Natural killer cell (primary cell): Measurements from ENCODE around the gene ERFE. TPM values are rescaled to one million over a fixed set of nuclear protein-coding genes. Genes with fewer than 3 reads are reported as not detected.

Experiments used
- ATAC-seq, 3 donors: fragments of 150-1000 bp in 2 of 3; fragments of 200-7000 bp in 1 of 3; cut with Tn5 transposase; 1 replicate in 1 of 3; 2 replicates in 2 of 3; pipeline ENCODE4 v1.10.0; 2021; ENCODE audit warnings: mild to moderate bottlenecking in 2 of 3, moderate library complexity in 2 of 3
- DNase-seq, 2 donors: peaks; one replicate each; pipeline versions ENCODE4 v3.0.0 to v3.0.0-alpha.2; 2013 to 2021; ENCODE audit warnings: mixed read lengths in 1 of 2
- H3K27ac ChIP-seq: one replicate; pipeline ENCODE4 v1.5.1; 2013; ENCODE audit warnings: mild to moderate bottlenecking, low read length
- H3K27me3 ChIP-seq: one replicate; pipeline ENCODE4 v1.6.1; 2013; ENCODE audit warnings: low read length; ENCODE audit not compliant: control insufficient read depth, insufficient read depth
- H3K36me3 ChIP-seq: one replicate; pipeline ENCODE4 v1.6.1; 2013; ENCODE audit warnings: low read length; ENCODE audit not compliant: control insufficient read depth, insufficient read depth
- H3K4me1 ChIP-seq: one replicate; pipeline ENCODE4 v1.6.1; 2013; ENCODE audit warnings: low read length; ENCODE audit not compliant: control insufficient read depth, insufficient read depth
- H3K4me3 ChIP-seq: one replicate; pipeline ENCODE4 v1.5.1; 2013; ENCODE audit warnings: low read length
- H3K9me3 ChIP-seq: one replicate; pipeline ENCODE4 v1.6.1; 2013; ENCODE audit warnings: low read length; ENCODE audit not compliant: control insufficient read depth, insufficient read depth
- H3K27ac Mint-ChIP-seq, 2 donors: one replicate each; pipeline ENCODE4 v1.8.0; 2022; ENCODE audit warnings: mild to moderate bottlenecking in 2 of 2, mixed read lengths in 2 of 2, moderate library complexity in 1 of 2
- H3K27me3 Mint-ChIP-seq, 2 donors: one replicate each; pipeline ENCODE4 v1.8.0; 2022; ENCODE audit warnings: low read depth in 2 of 2, mixed read lengths in 2 of 2
- H3K36me3 Mint-ChIP-seq: one replicate; pipeline ENCODE4 v1.8.0; 2022; ENCODE audit warnings: mixed read lengths
- H3K4me1 Mint-ChIP-seq, 2 donors: one replicate each; pipeline ENCODE4 v1.8.0; 2022; ENCODE audit warnings: mixed read lengths in 2 of 2
- H3K4me3 Mint-ChIP-seq: one replicate; pipeline ENCODE4 v1.8.0; 2022; ENCODE audit warnings: mild to moderate bottlenecking, moderate library complexity, mixed read lengths
- H3K9me3 Mint-ChIP-seq, 2 donors: one replicate each; pipeline ENCODE4 v1.8.0; 2022; ENCODE audit warnings: mixed read lengths in 2 of 2
- WGBS: methylation state at CpG from one replicate; pipeline ENCODE4 v1.1.7; 2013; ENCODE audit warnings: missing lambda C conversion rate; ENCODE audit not compliant: insufficient coverage; 5-methylcytosine and 5-hydroxymethylcytosine counted together
- intact Hi-C: fragments of 100-400 bp; cut with micrococcal nuclease; formaldehyde crosslinking; loops from one replicate; pipeline ENCODE4 v1.14.2; 2022
- total RNA-seq, 4 donors: library from RNA; stranded (reverse); fragments of 120-200 nt in 1 of 4; gene quantifications; one replicate each; pipeline versions ENCODE4 v1.2.3 to v1.2.4, GENCODE V29; 2013 to 2022
- TF ChIP-seq, protein P1 (sequence below): fragments of 200-600 bp; IDR thresholded peaks from one replicate; pipeline ENCODE4 v1.8.0; 2022; ENCODE audit warnings: antibody characterized with exemption

ERFE gene
- total RNA-seq, 3 donors from 2014 or later (not counting 1 experiment from before 2014, with no cell fraction given): 0.33 to 4.8 (median 4.3) TPM

DNA sequence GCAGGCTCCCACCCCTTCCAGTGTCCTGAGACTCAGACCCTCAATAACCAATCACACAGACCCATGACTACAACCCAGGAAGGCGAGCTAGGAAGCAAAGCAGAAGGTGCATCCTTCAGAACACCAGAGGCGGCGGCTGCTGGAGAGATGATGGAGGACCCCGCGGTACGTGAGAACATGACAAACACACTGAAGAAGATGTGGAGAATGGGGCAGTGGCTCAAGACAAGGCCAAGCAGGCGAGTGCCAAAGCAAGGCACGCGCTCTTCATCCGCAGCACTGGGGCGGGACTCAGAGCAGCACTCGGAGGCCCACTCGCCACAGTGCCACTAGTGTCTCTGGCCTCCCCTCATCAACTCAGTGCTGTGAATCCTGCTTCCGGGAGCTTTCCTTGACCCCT is 13.7 kb downstream of the ERFE start:
- TF ChIP-seq, protein P1, sequence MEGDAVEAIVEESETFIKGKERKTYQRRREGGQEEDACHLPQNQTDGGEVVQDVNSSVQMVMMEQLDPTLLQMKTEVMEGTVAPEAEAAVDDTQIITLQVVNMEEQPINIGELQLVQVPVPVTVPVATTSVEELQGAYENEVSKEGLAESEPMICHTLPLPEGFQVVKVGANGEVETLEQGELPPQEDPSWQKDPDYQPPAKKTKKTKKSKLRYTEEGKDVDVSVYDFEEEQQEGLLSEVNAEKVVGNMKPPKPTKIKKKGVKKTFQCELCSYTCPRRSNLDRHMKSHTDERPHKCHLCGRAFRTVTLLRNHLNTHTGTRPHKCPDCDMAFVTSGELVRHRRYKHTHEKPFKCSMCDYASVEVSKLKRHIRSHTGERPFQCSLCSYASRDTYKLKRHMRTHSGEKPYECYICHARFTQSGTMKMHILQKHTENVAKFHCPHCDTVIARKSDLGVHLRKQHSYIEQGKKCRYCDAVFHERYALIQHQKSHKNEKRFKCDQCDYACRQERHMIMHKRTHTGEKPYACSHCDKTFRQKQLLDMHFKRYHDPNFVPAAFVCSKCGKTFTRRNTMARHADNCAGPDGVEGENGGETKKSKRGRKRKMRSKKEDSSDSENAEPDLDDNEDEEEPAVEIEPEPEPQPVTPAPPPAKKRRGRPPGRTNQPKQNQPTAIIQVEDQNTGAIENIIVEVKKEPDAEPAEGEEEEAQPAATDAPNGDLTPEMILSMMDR: no peak
- DNase-seq (no peak), ATAC-seq (no peak)
- Mint-ChIP-seq H3K36me3 (no peaks in the 10 kb centered on the region), H3K27me3 (no peaks in the 10 kb centered on the region), H3K4me1 (peaks cover 38 to 61% of the 10 kb centered on the region in 2 donors), H3K9me3 (no peaks in the 10 kb centered on the region), H3K27ac (peak overlapping the region; percentile 83 to 93), H3K4me3 (peak overlapping the region; percentile 67)
- WGBS: 90% methylated on average over 14 of the region's 14 CpGs
- no peak overlapping the region for H3K4me3 ChIP-seq
- H3K36me3 ChIP-seq: peaks cover 72% of the 10 kb centered on the region
- peak overlapping the region; percentile 73 for H3K27ac ChIP-seq
- H3K4me1 ChIP-seq: peaks cover 23% of the 10 kb centered on the region
- intact Hi-C loops: no loop called here
- no peaks in the 10 kb centered on the region for H3K9me3 ChIP-seq
- H3K27me3 ChIP-seq: no peaks in the 10 kb centered on the region

DNA sequence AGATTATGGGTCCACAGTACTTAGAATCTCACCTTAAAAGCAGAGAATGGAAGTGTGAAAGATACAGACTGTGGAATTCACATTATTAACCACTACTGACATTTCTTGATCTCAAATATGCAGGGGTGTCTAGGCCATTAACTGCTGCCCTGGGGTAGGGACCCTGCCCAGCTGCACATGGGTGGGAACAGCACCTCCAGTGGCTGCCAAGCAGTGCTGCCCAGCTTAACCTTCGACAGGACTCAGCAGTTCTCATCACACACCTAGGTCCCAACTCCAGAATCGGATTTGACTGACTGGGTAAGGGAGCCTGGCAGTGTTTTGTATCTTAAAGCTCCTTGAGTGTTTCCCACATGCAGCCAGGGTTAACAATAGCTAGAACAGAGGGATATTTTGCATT is 14.9 kb downstream of the ERFE start:
- Histone ChIP-seq H3K4me3 (no peak overlapping the region), H3K4me1 (peaks cover 23% of the 10 kb centered on the region), H3K27ac (peak overlapping the region; percentile 5), H3K36me3 (peaks cover 75% of the 10 kb centered on the region), H3K9me3 (no peaks in the 10 kb centered on the region), H3K27me3 (no peaks in the 10 kb centered on the region)
- Mint-ChIP-seq H3K27ac (peak overlapping the region; percentile 83 to 93), H3K27me3 (no peaks in the 10 kb centered on the region), H3K9me3 (no peaks in the 10 kb centered on the region), H3K4me1 (peaks cover 38 to 54% of the 10 kb centered on the region in 2 donors), H3K4me3 (peak overlapping the region; percentile 42), H3K36me3 (peaks cover 3% of the 10 kb centered on the region)
- WGBS: 100% methylated on average over 2 of the region's 2 CpGs
- no peak for DNase-seq
- no peak for ATAC-seq
- intact Hi-C loops: no loop called here
- TF ChIP-seq, protein P1: no peak

DNA sequence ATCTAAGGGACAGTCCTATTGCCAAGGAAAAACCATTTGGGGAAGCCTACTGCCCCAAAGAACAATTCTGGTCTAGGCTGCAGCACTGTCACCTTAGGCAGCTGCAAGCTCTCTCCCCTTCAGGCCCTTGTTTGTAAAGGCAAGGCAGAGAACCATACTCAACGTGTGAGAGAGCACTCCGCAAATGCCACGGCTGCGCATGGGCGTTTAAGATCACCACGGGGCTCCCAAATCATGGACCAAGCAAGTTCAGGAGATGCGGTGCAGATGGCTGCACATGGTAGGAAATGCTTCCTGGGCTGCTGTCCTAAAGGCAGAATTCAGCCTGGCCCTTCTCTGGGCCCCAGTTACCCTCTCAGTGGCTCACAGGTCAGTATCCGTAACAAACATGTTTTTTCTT is 15.5 kb downstream of the ERFE start:
- H3K27me3 Mint-ChIP-seq: no peaks in the 10 kb centered on the region
- intact Hi-C loops: no loop called here
- Histone ChIP-seq H3K4me3 (no peak overlapping the region), H3K4me1 (peaks cover 23% of the 10 kb centered on the region), H3K36me3 (peaks cover 76% of the 10 kb centered on the region), H3K27ac (no peak overlapping the region), H3K27me3 (no peaks in the 10 kb centered on the region), H3K9me3 (no peaks in the 10 kb centered on the region)
- TF ChIP-seq, protein P1: no peak
- peaks cover 38 to 48% of the 10 kb centered on the region in 2 donors for H3K4me1 Mint-ChIP-seq
- no peaks in the 10 kb centered on the region for H3K9me3 Mint-ChIP-seq
- peaks cover 9% of the 10 kb centered on the region for H3K36me3 Mint-ChIP-seq
- peak overlapping the region in 1 of 2 donors; percentile 93 for H3K27ac Mint-ChIP-seq
- 96% methylated on average over 8 of the region's 8 CpGs for WGBS
- DNase-seq (no peak), ATAC-seq (no peak)
- H3K4me3 Mint-ChIP-seq: no peak overlapping the region

DNA sequence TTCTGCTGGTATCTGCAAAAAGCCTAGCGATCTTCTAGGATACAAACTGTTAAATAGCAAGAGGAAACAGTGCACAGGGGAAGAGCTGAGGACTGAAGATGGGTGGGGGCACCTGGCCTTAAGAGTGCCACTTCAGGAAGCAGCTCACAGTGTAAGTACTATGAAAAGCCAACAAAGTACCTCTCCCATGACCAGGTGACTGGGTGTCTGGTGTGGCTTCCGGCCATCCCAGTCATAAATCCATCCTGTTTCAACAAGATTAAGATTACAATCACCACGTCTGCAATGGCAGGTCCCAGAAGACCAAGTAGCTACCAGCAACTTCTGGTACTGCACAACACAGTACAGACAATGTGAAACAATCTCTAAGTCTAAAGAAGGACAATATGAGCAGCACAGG is 15.9 kb downstream of the ERFE start:
- peaks cover 35 to 44% of the 10 kb centered on the region in 2 donors for H3K4me1 Mint-ChIP-seq
- DNase-seq: no peak
- no peak overlapping the region for H3K4me3 Mint-ChIP-seq
- H3K36me3 Mint-ChIP-seq: peaks cover 9% of the 10 kb centered on the region
- Histone ChIP-seq H3K9me3 (no peaks in the 10 kb centered on the region), H3K27me3 (no peaks in the 10 kb centered on the region), H3K27ac (no peak overlapping the region), H3K36me3 (peaks cover 77% of the 10 kb centered on the region), H3K4me3 (no peak overlapping the region), H3K4me1 (peaks cover 22% of the 10 kb centered on the region)
- WGBS: 91% methylated on average over 3 of the region's 3 CpGs
- no peak for ATAC-seq
- intact Hi-C loops: no loop called here
- TF ChIP-seq, protein P1: no peak
- H3K9me3 Mint-ChIP-seq: no peaks in the 10 kb centered on the region
- H3K27ac Mint-ChIP-seq: peak overlapping the region in 1 of 2 donors; percentile 93
- H3K27me3 Mint-ChIP-seq: no peaks in the 10 kb centered on the region
